HG03378 (cell line): ENCODE data around the gene PCSK6.

ENCODE experiments used
- ATAC-seq: cut with Tn5 transposase; IDR thresholded peaks from one replicate; pipeline ENCODE4 v1.9.1; 2021; ENCODE audit warnings: mild to moderate bottlenecking, moderate library complexity; ENCODE audit not compliant: unreplicated experiment

PCSK6 gene

DNA sequence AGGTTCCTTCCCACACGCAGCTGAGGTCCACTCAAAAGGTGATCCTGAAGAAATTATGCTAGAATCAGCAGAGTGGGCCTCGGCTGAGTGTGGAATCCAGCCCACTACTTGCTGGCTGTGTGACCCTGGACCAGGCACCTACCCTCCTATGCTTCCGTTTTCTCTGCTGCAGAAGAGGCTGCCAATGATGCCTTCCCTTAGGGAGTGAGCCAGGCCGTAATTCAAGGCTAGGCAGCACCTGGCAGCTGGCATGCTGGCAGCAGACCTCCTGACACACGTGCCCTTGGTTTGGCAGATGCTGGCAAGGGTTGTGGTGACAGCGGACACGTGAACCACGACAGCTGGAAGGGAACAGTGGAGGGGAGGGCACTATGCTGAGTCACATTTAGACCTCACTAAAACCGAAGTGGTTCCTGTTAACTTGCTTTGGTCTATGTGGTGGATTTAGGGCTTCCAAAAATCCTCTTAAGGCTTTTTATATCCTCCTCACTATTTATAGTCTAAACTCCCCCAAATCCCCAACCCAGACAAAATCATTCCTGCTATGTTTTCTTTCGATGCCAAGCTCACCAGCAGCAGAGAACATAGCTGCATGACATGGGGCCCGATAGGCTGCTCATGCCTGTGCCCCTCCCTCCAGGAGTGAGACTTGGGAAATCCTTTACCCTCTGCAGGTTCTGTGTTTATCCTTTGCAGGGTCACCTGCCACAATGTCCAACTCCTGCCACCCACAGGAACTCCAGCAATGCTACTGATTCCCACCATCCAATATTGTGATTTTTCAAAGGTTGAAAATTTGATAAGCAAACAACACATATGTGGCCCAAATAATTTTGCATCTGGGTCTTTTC, 10.6 kb upstream of the PCSK6 start:
- ATAC-seq = no peak

- ATAC-seq = no peak
Measured at GRCh38 chr15:101498717-101499480, 9.4 kb upstream of the PCSK6 start.

GRCh38 chr15:101498076-101498716, 8.7 kb upstream of the PCSK6 start:
- no peak for ATAC-seq

- ATAC-seq = no peak
Measured at GRCh38 chr15:101497484-101498034, 8.1 kb upstream of the PCSK6 start.

- ATAC-seq = no peak
Measured at GRCh38 chr15:101497017-101497416, 7.5 kb upstream of the PCSK6 start.

- ATAC-seq = no peak
Measured at GRCh38 chr15:101496198-101496986, 6.9 kb upstream of the PCSK6 start.

DNA sequence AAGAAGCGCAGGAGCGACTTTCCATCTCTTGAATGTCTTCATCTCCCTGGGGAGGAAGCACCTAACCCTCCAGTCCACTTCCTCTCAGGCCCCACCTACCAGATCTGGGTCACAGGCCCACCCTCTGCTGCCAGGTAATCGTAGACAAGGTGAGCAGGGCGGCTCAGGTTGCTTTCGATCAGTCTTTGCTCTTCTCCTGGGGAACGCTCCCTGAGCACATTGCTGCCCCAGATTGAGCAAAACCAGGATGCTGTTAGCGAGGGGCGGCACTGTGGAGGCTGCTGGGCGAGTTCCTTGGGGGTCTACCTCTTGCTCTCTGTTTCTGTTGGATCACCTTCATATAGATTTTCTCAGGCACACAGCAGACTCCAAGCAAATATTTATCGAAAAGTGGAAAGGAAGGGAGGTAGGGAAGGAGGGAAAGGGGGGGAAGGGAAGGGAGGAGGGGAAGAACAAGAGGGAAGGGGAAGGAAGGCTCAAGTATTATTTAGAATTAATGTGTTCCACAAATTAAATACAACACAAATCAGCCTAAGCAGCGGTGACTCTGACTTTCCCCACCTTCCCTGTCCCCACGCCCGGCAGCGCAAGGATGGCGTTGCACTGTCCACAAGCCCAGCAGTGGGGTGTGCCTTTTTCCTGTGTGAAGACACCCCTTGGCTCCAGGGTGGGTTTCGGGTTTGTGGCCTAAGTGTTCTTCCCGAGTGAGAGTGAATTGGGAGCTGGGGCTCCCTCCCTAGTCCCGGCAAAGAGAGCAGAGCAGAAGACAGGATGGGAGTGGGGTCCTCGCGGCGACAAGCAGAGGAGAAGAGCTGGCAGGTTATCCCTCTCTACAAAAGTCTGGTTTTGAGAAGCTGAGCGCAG, 6.1 kb upstream of the PCSK6 start:
- no peak for ATAC-seq

- no peak for ATAC-seq
Measured at GRCh38 chr15:101494251-101494796, 4.8 kb upstream of the PCSK6 start.

DNA sequence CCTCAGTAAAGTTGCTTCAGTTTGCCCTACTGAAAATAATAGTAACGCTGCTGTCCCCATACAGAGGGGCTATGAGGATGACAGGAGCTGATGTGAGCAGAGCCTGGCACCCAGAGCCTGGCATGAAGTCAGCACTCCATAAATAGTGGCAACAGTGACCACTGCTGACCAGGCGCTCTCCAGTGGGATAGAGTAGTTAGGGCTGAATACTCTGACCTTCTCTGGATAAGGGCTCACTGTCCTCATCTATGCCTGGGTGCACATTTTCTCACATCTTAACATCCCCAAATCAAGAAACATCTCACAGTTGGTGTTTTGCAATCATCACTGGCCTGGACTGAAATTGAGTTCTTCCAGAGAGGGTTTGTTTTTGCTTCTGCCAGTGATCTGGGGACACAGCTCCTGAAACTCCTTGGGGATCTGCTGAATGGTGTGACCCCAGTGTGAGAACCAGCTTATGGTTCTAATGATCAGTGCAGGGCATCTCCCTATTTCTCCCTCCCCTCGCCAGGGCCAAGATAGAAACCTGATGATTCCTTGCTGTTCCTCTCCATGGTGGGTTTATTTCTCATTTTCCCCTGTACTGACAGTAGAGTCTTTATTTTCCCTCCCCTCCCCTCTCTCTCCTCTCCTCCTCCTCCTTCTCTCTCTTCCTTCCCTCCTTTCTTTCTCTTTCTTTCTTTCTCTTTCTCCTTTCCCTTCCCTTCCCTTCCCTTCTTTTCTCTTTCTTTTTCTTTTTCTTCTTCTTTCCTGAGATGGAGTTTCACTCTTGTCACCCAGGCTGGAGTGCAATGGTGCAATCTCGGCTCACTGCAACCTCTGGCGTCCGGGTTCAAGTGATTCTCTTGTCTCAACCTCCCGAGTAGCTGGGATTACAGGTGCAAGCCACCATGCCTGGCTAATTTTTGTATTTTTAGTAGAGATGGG, 3.5 kb upstream of the PCSK6 start:
- no peak for ATAC-seq

GRCh38 chr15:101491734-101492640, 2.5 kb upstream of the PCSK6 start:
- no peak for ATAC-seq

GRCh38 chr15:101490922-101491733, 1.6 kb upstream of the PCSK6 start:
- ATAC-seq = no peak

GRCh38 chr15:101490408-101490891, 943 bp upstream of the PCSK6 start:
- ATAC-seq = no peak

DNA sequence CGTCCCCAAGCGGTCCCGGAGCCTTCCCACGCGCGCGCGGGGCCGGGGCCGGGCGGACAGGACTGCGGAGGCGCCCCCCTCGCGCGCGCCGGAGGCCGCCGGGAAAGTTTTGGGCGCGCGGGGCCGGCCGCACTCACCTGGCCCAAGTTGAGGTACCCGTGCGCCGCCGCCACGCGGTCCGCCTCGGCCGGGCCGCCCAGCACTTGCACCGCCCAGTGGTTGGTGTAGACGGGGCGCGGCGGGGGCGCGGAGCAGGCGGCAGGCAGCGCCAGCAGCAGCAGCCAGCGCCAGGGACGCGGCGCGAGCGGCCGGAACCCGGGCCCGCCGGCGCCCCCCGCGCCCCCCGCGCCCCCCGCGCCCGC, 289 bp downstream of the PCSK6 start:
- no peak for ATAC-seq

- no peak for ATAC-seq
Measured at GRCh38 chr15:101488300-101489164, 975 bp downstream of the PCSK6 start.

- no peak for ATAC-seq
Measured at GRCh38 chr15:101486696-101487459, 2.6 kb downstream of the PCSK6 start.
